Neuron (in vitro differentiated cells): ENCODE measurements around the gene SRD5A3.

Experiments
- H2AFZ ChIP-seq: one replicate; pipeline ENCODE4 v1.6.1; 2013; ENCODE audit warnings: low read depth, mild to moderate bottlenecking, inconsistent platforms, low read length, moderate library complexity
- H3K27me3 ChIP-seq: one replicate; pipeline ENCODE4 v1.6.1; 2013; ENCODE audit warnings: low read length; ENCODE audit not compliant: insufficient read depth
- H3K36me3 ChIP-seq: one replicate; pipeline ENCODE4 v1.6.1; 2013; ENCODE audit warnings: low read length; ENCODE audit not compliant: insufficient read depth
- H3K4me1 ChIP-seq: one replicate; pipeline ENCODE4 v1.6.1; 2013; ENCODE audit warnings: low read length; ENCODE audit not compliant: insufficient read depth
- H3K4me3 ChIP-seq: 2 replicates; pipeline ENCODE4 v1.5.1; 2013; ENCODE audit warnings: mild to moderate bottlenecking, low read length, moderate library complexity
- H3K9me3 ChIP-seq: one replicate; pipeline ENCODE4 v1.6.1; 2013; ENCODE audit warnings: low read length

The SRD5A3 gene

GRCh38 chr4:55409468-55410171, 63.6 kb downstream of the SRD5A3 start:
- Histone ChIP-seq H3K4me3 (no peak overlapping the region), H3K9me3 (peaks cover 2% of the 10 kb centered on the region), H2AFZ (no peak overlapping the region), H3K36me3 (peaks cover 44% of the 10 kb centered on the region), H3K4me1 (no peaks in the 10 kb centered on the region), H3K27me3 (no peaks in the 10 kb centered on the region)

- Histone ChIP-seq H3K4me3 (no peak overlapping the region), H3K4me1 (no peaks in the 10 kb centered on the region), H3K9me3 (peaks cover 2% of the 10 kb centered on the region), H3K27me3 (no peaks in the 10 kb centered on the region), H2AFZ (no peak overlapping the region), H3K36me3 (peaks cover 41% of the 10 kb centered on the region)
Observed at GRCh38 chr4:55410431-55410830, 64.4 kb downstream of the SRD5A3 start.

GRCh38 chr4:55411621-55412020, 65.6 kb downstream of the SRD5A3 start:
- no peak overlapping the region for H3K4me3 ChIP-seq
- no peaks in the 10 kb centered on the region for H3K4me1 ChIP-seq
- no peak overlapping the region for H2AFZ ChIP-seq
- peaks cover 38% of the 10 kb centered on the region for H3K36me3 ChIP-seq
- H3K27me3 ChIP-seq: no peaks in the 10 kb centered on the region
- H3K9me3 ChIP-seq: peaks cover 2% of the 10 kb centered on the region

- H3K36me3 ChIP-seq: peaks cover 59% of the 10 kb centered on the region
Observed at GRCh38 chr4:55416176-55416575, 70.1 kb downstream of the SRD5A3 start.

More at GRCh38 chr4:55416176-55416575, 70.1 kb downstream of the SRD5A3 start:
- Histone ChIP-seq H3K4me3 (no peak overlapping the region), H3K9me3 (no peaks in the 10 kb centered on the region), H3K4me1 (no peaks in the 10 kb centered on the region), H2AFZ (no peak overlapping the region), H3K27me3 (no peaks in the 10 kb centered on the region)
